IMR-90 (cell line): ENCODE results near the gene LRRC8E. TPM values are rescaled to one million over a fixed set of nuclear protein-coding genes. Genes with fewer than 3 reads are reported as not detected.

Experiments used
- ATAC-seq: fragments of 200-7000 bp; cut with Tn5 transposase; 2 replicates; pipeline ENCODE4 v1.9.1; 2020; ENCODE audit warnings: low read depth, mild to moderate bottlenecking, moderate library complexity
- BruUV-seq: library from RNA; stranded (reverse); fragments of 400-500 nt; replicated peaks from 2 replicates; lab custom pipeline; 2021; lab: Mats Ljungman, UMichigan
- CTCF ChIA-PET: fragments of 300-600 bp; formaldehyde crosslinking; extraction: SDS; loops from one replicate; lab custom pipeline; 2021; ENCODE audit warnings: antibody characterized with exemption; lab: Yijun Ruan, JAX
- POLR2A ChIA-PET: fragments of 300-600 bp; sonication (Branson Sonifier 250); formaldehyde crosslinking; loops from one replicate; lab custom pipeline; 2022; ENCODE audit warnings: antibody characterized with exemption; ENCODE audit not compliant: unreplicated experiment; lab: Charles Lee
- DNase-seq: peaks from one replicate; pipeline ENCODE4 v3.0.0; 2013
- H2AFZ ChIP-seq: replicated peaks from 2 replicates; pipeline ENCODE3; 2013; ENCODE audit warnings: low read length, mild to moderate bottlenecking; ENCODE audit not compliant: poor library complexity
- H2AK5ac ChIP-seq: 2 replicates; pipeline ENCODE4 v1.6.1; 2013; ENCODE audit warnings: low read depth, low read length, inconsistent platforms
- H2AK9ac ChIP-seq: replicated peaks from 2 replicates; pipeline ENCODE3; 2013; ENCODE audit warnings: mild to moderate bottlenecking, low read depth, low read length, moderate library complexity; ENCODE audit not compliant: poor library complexity
- H2BK120ac ChIP-seq: 2 replicates; pipeline ENCODE4 v1.6.1; 2013; ENCODE audit warnings: low read depth, low read length, inconsistent platforms
- H2BK15ac ChIP-seq: 3 replicates; pipeline ENCODE4 v1.6.1; 2013; ENCODE audit warnings: low read depth, low read length, inconsistent platforms
- H2BK20ac ChIP-seq: 2 replicates; pipeline ENCODE4 v1.6.1; 2013; ENCODE audit warnings: low read depth, mild to moderate bottlenecking, inconsistent platforms, low read length, moderate library complexity
- H2BK5ac ChIP-seq: 2 replicates; pipeline ENCODE4 v1.6.1; 2013; ENCODE audit warnings: mild to moderate bottlenecking, low read depth, low read length, inconsistent platforms; ENCODE audit not compliant: poor library complexity, severe bottlenecking
- H3K14ac ChIP-seq: replicated peaks from 2 replicates; pipeline ENCODE4 v1.6.1; 2013; ENCODE audit warnings: low read depth, low read length, inconsistent platforms
- H3K18ac ChIP-seq: 2 replicates; pipeline ENCODE4 v1.6.1; 2013; ENCODE audit warnings: low read depth, low read length, control low read depth
- H3K23ac ChIP-seq: 2 replicates; pipeline ENCODE4 v1.6.1; 2013; ENCODE audit warnings: low read depth, low read length, inconsistent platforms
- H3K27ac ChIP-seq: 2 replicates; pipeline ENCODE4 v1.5.1; 2013; ENCODE audit warnings: mild to moderate bottlenecking, control low read depth, low read length; ENCODE audit not compliant: insufficient read depth
- H3K27me3 ChIP-seq: 2 replicates; pipeline ENCODE4 v1.6.1; 2013; ENCODE audit warnings: low read length; ENCODE audit not compliant: control insufficient read depth, insufficient read depth
- H3K36me3 ChIP-seq: 2 replicates; pipeline ENCODE4 v1.6.1; 2013; ENCODE audit warnings: low read length, mixed read lengths; ENCODE audit not compliant: control insufficient read depth, insufficient read depth
- H3K4ac ChIP-seq: 2 replicates; pipeline ENCODE4 v1.6.1; 2013; ENCODE audit warnings: low read depth, low read length, inconsistent platforms
- H3K4me1 ChIP-seq: 2 replicates; pipeline ENCODE4 v1.6.1; 2013; ENCODE audit warnings: low read length, mixed read lengths; ENCODE audit not compliant: control insufficient read depth, insufficient read depth
- H3K4me2 ChIP-seq: 2 replicates; pipeline ENCODE4 v1.6.1; 2013; ENCODE audit warnings: low read depth, mild to moderate bottlenecking, control low read depth, low read length, moderate library complexity
- H3K4me3 ChIP-seq: 2 replicates; pipeline ENCODE4 v1.5.1; 2013; ENCODE audit warnings: low read depth, mild to moderate bottlenecking, control low read depth, low read length, moderate library complexity; ENCODE audit not compliant: insufficient read depth
- H3K56ac ChIP-seq: 2 replicates; pipeline ENCODE4 v1.6.1; 2013; ENCODE audit warnings: low read length, inconsistent platforms; ENCODE audit not compliant: insufficient read depth; ENCODE audit errors: extremely low read depth
- H3K79me1 ChIP-seq, 2 experiments: 2 replicates each; pipeline ENCODE4 v1.6.1; 2013; ENCODE audit warnings: low read length in 2 of 2, inconsistent platforms in 1 of 2, low read depth in 1 of 2
- H3K9ac ChIP-seq: 2 replicates; pipeline ENCODE4 v1.6.1; 2013; ENCODE audit warnings: low read depth, low read length, control low read depth
- H3K9me1 ChIP-seq: 2 replicates; pipeline ENCODE4 v1.6.1; 2013; ENCODE audit warnings: low read length, inconsistent platforms; ENCODE audit not compliant: insufficient read depth
- H3K9me3 ChIP-seq: 2 replicates; pipeline ENCODE4 v1.6.1; 2013; ENCODE audit warnings: low read length; ENCODE audit not compliant: control insufficient read depth, insufficient read depth
- H4K20me1 ChIP-seq: 2 replicates; pipeline ENCODE4 v1.6.1; 2013; ENCODE audit warnings: low read length, inconsistent platforms; ENCODE audit not compliant: insufficient read depth
- H4K5ac ChIP-seq: 2 replicates; pipeline ENCODE4 v1.6.1; 2013; ENCODE audit warnings: mild to moderate bottlenecking, low read depth, low read length, control low read depth
- H4K8ac ChIP-seq, 2 experiments: 2 replicates each; pipeline ENCODE4 v1.6.1; 2013; ENCODE audit warnings: low read depth in 2 of 2, low read length in 2 of 2, control low read depth in 1 of 2, inconsistent platforms in 1 of 2
- H4K91ac ChIP-seq: 2 replicates; pipeline ENCODE4 v1.6.1; 2013; ENCODE audit warnings: low read depth, low read length, inconsistent platforms; ENCODE audit not compliant: insufficient read depth
- BHLHE40 ChIP-seq: fragments of 150-350 bp; IDR thresholded peaks from 2 replicates; pipeline ENCODE4 v1.6.1; 2016; ENCODE audit warnings: mild to moderate bottlenecking, low read depth, low read length
- CEBPB ChIP-seq: IDR thresholded peaks from 2 replicates; pipeline ENCODE4 v1.6.1; 2012; ENCODE audit warnings: low read depth, low read length, improper control_type of control experiment
- CHD1 ChIP-seq: IDR thresholded peaks from 2 replicates; pipeline ENCODE4 v1.6.1; 2012; ENCODE audit warnings: low read depth, low read length, improper control_type of control experiment
- FOS ChIP-seq: fragments of 150-350 bp; IDR thresholded peaks from 2 replicates; pipeline ENCODE4 v1.6.1; 2016; ENCODE audit warnings: low read depth, low read length
- MAFK ChIP-seq: IDR thresholded peaks from 2 replicates; pipeline ENCODE4 v1.6.1; 2012; ENCODE audit warnings: low read depth, low read length, improper control_type of control experiment
- MAZ ChIP-seq: IDR thresholded peaks from 2 replicates; pipeline ENCODE4 v1.6.1; 2012; ENCODE audit warnings: low read depth, mild to moderate bottlenecking, low read length, improper control_type of control experiment, moderate library complexity, borderline replicate concordance
- MXI1 ChIP-seq: IDR thresholded peaks from 2 replicates; pipeline ENCODE4 v1.6.1; 2012; ENCODE audit warnings: low read depth, mild to moderate bottlenecking, low read length, moderate library complexity, borderline replicate concordance
- NFE2L2 ChIP-seq: fragments of 150-350 bp; IDR thresholded peaks from 2 replicates; pipeline ENCODE4 v1.6.1; 2016; ENCODE audit warnings: low read depth, mild to moderate bottlenecking, low read length
- POLR2A ChIP-seq: IDR thresholded peaks from 2 replicates; pipeline ENCODE4 v1.6.1; 2012; ENCODE audit warnings: mild to moderate bottlenecking, low read depth, low read length
- RAD21 ChIP-seq: IDR thresholded peaks from 2 replicates; pipeline ENCODE4 v1.6.1; 2012; ENCODE audit warnings: low read length, improper control_type of control experiment
- RCOR1 ChIP-seq: IDR thresholded peaks from 2 replicates; pipeline ENCODE4 v1.6.1; 2012; ENCODE audit warnings: mild to moderate bottlenecking, low read length, improper control_type of control experiment; ENCODE audit not compliant: insufficient replicate concordance
- RFX5 ChIP-seq: IDR thresholded peaks from 2 replicates; pipeline ENCODE4 v1.8.0; 2012; ENCODE audit warnings: low read depth, mild to moderate bottlenecking, low read length, moderate library complexity
- SMC3 ChIP-seq: fragments of 150-350 bp; IDR thresholded peaks from 2 replicates; pipeline ENCODE4 v1.6.1; 2016; ENCODE audit warnings: low read depth, mild to moderate bottlenecking, antibody characterized with exemption, low read length, moderate library complexity
- WGBS, 2 experiments: methylation state at CpG; one replicate each; pipeline versions ENCODE4 v1.1.5 to v1.1.7; 2013; ENCODE audit warnings: missing lambda C conversion rate in 2 of 2; ENCODE audit not compliant: insufficient read length in 1 of 2; ENCODE audit errors: extremely low coverage in 2 of 2; 5-methylcytosine and 5-hydroxymethylcytosine counted together
- dilution Hi-C: fragments of 300-500 bp; cut with HindIII; formaldehyde crosslinking; loops from one replicate; pipeline ENCODE4 v1.14.3; 2018; ENCODE audit warnings: low sequenced_read_pairs; ENCODE audit not compliant: unreplicated experiment
- in situ Hi-C: fragments of 300-500 bp; cut with MboI; formaldehyde crosslinking; loops from 3 replicates; pipeline ENCODE4 v1.14.3; 2019; ENCODE audit warnings: low sequenced_read_pairs, inconsistent platforms, mixed read lengths
- intact Hi-C: fragments of 100-400 bp; cut with micrococcal nuclease; formaldehyde crosslinking; loops from 2 replicates; pipeline ENCODE4 v1.10.0; 2022
- polyA plus RNA-seq, 3 experiments: library from polyadenylated mRNA; depleted of rRNA; stranded (reverse); fragments of >200 nt; gene quantifications; 2 replicates each; pipeline ENCODE4 v1.2.3, GENCODE V29; 2012; ENCODE audit warnings: low replicate concordance in 1 of 3
- total RNA-seq: library from RNA; depleted of rRNA; stranded (reverse); fragments of >200 nt; gene quantifications from 2 replicates; pipeline ENCODE4 v1.2.3, GENCODE V29; 2012
- TF ChIP-seq, protein P1 (sequence below): conservative IDR thresholded peaks from 2 replicates; pipeline ENCODE4 v1.5.1; 2012; ENCODE audit warnings: mild to moderate bottlenecking, low read depth, low read length, improper control_type of control experiment
- TF ChIP-seq, protein P2 (sequence below): fragments of 150-350 bp; IDR thresholded peaks from 2 replicates; pipeline ENCODE4 v1.6.1; 2016; ENCODE audit warnings: low read depth, mild to moderate bottlenecking, low read length, moderate library complexity, borderline replicate concordance
- TF ChIP-seq, protein P3 (sequence below): fragments of 150-350 bp; IDR thresholded peaks from 2 replicates; pipeline ENCODE4 v1.6.1; 2017; ENCODE audit warnings: mild to moderate bottlenecking, antibody characterized with exemption, low read length, low read depth

Gene LRRC8E
- total and polyA plus RNA-seq, 2 of the 4 experiments (the other 2 are of a cell fraction): 6.4 to 7.2 TPM

DNA sequence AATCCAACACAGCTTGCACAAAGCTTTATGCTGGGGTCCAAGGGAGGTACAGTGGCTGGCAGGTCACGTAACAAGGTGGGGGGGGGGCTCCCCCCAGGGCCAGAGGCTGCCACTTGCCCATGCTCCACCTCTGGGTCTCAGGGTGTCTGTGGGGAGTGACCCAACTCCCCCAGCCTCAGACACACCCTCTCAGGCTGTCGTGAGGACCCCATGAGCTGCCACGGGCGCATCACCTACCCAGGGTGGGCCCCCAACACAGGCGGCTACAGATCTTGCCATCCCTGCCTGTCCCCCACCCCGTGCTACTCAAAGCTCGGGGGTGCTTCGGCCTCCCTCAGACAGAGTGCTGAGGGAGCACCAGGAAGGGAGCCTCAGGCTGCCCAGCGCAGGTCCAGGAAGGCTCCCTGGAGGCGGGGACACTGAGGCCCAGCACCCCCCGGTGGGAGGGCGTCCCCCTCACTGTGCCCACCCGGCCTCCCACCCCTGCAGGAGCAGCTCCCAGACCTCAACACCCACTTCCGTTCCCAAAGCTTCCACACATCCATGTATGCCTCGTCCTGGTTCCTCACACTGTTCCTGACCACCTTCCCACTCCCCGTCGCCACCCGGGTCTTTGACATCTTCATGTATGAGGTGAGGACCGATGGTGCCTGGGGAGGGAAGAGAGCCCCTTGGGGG is 37.2 kb upstream of the LRRC8E start:
- WGBS, 2 experiments: 86% methylated on average over 7 of the region's 19 CpGs; no CpG with 5 or more reads in 1 of the 2 experiments
- no peak overlapping the region for H2BK120ac ChIP-seq
- POLR2A ChIA-PET: no interaction called here
- H3K36me3 ChIP-seq: no peaks in the 10 kb centered on the region
- no peak for ATAC-seq
- no TSS peak for BruUV-seq
- in situ Hi-C loops: no loop called here
- no peak overlapping the region for H2AK5ac ChIP-seq
- H3K14ac ChIP-seq: no peak overlapping the region
- H3K79me1 ChIP-seq: no peaks in the 10 kb centered on the region
- no peak overlapping the region for H4K5ac ChIP-seq
- no peak overlapping the region for H4K8ac ChIP-seq
- no peak overlapping the region for H2BK20ac ChIP-seq
- no peaks in the 10 kb centered on the region for H3K9me1 ChIP-seq
- dilution Hi-C loops: no loop called here
- H2AFZ ChIP-seq: no peak overlapping the region
- H2AK9ac ChIP-seq: no peak overlapping the region
- no peaks in the 10 kb centered on the region for H3K9me3 ChIP-seq
- H2BK15ac ChIP-seq: no peak overlapping the region
- H3K27me3 ChIP-seq: no peaks in the 10 kb centered on the region
- H4K91ac ChIP-seq: no peak overlapping the region
- no peak overlapping the region for H3K18ac ChIP-seq
- H3K4me1 ChIP-seq: peaks cover 6% of the 10 kb centered on the region
- peaks cover 8% of the 10 kb centered on the region for H4K20me1 ChIP-seq
- intact Hi-C loops: no loop called here
- no peak overlapping the region for H3K4me3 ChIP-seq
- H3K4ac ChIP-seq: no peak overlapping the region
- no peak overlapping the region for H3K56ac ChIP-seq
- TF ChIP-seq, protein P1, sequence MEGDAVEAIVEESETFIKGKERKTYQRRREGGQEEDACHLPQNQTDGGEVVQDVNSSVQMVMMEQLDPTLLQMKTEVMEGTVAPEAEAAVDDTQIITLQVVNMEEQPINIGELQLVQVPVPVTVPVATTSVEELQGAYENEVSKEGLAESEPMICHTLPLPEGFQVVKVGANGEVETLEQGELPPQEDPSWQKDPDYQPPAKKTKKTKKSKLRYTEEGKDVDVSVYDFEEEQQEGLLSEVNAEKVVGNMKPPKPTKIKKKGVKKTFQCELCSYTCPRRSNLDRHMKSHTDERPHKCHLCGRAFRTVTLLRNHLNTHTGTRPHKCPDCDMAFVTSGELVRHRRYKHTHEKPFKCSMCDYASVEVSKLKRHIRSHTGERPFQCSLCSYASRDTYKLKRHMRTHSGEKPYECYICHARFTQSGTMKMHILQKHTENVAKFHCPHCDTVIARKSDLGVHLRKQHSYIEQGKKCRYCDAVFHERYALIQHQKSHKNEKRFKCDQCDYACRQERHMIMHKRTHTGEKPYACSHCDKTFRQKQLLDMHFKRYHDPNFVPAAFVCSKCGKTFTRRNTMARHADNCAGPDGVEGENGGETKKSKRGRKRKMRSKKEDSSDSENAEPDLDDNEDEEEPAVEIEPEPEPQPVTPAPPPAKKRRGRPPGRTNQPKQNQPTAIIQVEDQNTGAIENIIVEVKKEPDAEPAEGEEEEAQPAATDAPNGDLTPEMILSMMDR: no peak
- TF ChIP-seq MAZ (no peak), POLR2A (no peak), RCOR1 (no peak), SMC3 (no peak), MXI1 (no peak), NFE2L2 (no peak), RAD21 (no peak), MAFK (no peak), CHD1 (no peak), RFX5 (no peak), FOS (no peak), BHLHE40 (no peak), CEBPB (no peak)
- TF ChIP-seq, protein P2, sequence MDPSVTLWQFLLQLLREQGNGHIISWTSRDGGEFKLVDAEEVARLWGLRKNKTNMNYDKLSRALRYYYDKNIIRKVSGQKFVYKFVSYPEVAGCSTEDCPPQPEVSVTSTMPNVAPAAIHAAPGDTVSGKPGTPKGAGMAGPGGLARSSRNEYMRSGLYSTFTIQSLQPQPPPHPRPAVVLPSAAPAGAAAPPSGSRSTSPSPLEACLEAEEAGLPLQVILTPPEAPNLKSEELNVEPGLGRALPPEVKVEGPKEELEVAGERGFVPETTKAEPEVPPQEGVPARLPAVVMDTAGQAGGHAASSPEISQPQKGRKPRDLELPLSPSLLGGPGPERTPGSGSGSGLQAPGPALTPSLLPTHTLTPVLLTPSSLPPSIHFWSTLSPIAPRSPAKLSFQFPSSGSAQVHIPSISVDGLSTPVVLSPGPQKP: no peak
- TF ChIP-seq, protein P3, sequence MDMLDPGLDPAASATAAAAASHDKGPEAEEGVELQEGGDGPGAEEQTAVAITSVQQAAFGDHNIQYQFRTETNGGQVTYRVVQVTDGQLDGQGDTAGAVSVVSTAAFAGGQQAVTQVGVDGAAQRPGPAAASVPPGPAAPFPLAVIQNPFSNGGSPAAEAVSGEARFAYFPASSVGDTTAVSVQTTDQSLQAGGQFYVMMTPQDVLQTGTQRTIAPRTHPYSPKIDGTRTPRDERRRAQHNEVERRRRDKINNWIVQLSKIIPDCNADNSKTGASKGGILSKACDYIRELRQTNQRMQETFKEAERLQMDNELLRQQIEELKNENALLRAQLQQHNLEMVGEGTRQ: no peak
- no peak for DNase-seq
- no peak overlapping the region for H3K9ac ChIP-seq
- no peak overlapping the region for H3K23ac ChIP-seq
- CTCF ChIA-PET: interaction anchor here (1.9 kb wide), 1 partner anchor 18 kb away, joined by 4 read pairs; no protein-coding TSS in a partner anchor
- no peak overlapping the region for H3K4me2 ChIP-seq
- H3K27ac ChIP-seq: no peak overlapping the region
- H2BK5ac ChIP-seq: no peak overlapping the region
